COR-L47 (cell line): Measurements from ENCODE around the gene CAPN1.
"Not testable (repeated sequence)": the region's sequence is repeated elsewhere in the genome, so short reads cannot be mapped to it uniquely, and the experiment has no call there.

ENCODE experiments used
- DNase-seq: peaks from one replicate; lab custom pipeline; 2025; lab: John Stamatoyannopoulos, UW

The CAPN1 gene

DNA sequence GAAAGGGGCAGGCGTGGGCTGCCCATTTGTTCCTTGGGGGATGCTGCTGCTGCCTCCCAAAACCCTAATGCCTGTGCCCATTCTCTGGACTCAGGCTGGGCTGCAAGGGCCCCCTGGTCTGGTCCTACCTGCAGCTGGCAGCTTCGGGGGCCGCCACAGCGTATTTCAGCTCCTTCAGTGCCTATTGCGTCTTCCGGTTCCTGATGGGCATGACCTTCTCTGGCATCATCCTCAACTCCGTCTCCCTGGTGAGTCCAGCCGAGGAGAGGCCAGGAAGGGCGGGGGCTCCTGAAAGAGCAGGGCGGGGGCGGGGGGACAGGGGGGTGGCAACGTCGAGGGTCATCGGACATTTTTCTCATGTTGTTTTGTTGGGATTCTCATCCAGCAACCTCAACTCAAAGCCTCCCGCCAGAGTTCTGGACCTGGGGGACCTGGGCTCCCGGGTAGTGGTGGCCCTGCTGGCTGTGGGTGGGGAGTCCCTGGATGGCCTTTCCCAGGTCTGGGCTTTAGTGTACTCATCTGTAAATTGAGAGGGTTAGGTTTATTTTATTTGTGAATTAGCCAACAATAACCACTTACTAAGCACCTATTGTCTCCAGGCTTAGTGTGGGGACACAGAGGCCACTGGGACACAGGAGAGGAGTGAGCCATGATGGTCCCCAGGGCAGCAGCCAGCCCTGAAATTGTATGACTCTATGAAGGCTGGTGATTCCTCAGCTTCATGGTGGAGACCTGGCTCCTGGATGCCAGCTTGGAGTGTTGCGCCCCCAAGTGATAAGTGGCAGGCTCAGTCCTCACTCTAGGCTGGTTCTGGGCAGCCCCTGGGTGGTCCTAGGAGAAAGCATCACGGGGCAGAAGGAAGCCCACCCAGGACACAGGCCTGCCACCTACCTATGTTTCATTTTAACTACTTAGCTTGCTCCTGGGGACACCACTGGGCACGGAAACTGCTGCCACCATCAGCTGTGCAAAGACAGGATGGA is 36.0 kb downstream of the CAPN1 start:
- DNase-seq: no peak

DNA sequence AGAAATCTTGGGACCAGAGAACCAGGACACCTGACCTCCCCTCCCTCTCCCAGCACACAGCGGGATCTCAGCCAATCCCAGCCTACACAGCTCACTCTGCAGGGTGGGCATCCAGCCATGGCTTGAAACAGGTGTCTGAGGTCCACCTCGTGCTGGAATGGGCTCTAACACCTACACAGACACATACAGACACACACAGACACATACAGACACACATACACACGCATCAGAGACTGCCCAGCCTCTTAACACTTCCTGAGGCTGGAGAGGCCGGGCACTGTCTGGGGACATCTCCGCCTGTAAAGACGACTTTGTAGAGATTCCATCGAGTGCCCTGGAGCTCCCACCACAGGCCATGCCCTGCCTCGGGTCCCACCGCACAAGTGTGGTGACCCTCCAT is 36.7 kb downstream of the CAPN1 start:
- DNase-seq: no peak

DNA sequence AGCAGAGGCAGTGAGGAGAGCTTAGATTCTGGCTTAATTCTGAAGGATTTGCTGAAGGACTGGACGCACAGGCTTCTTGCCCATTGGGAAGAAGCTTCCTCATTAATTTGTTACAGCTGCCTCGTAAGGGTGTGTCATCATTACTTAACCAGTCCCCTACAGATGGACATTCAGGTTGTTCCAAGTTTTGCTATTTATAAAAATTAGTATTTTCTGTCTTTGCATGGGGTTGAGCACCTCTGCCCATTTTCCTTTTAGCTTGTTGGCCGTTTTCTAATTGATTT is 38.1 kb downstream of the CAPN1 start:
- no peak for DNase-seq

DNA sequence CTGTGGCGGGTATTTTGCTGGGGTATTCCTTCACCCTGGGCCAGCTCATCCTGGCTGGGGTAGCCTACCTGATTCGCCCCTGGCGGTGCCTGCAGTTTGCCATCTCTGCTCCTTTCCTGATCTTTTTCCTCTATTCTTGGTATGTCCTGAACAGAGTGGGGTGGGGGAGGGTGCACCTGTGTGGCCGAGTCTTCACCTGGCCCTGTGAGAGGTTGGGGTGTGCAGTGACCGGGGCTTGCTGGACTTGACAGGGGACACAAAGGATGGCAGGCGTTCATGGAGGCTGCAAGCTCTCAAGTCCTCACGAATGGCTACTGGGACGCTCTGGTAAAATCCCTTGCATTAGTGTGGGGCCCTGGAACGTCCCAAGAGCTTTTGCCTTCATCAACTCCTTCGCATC is 39.3 kb downstream of the CAPN1 start:
- no peak for DNase-seq

DNA sequence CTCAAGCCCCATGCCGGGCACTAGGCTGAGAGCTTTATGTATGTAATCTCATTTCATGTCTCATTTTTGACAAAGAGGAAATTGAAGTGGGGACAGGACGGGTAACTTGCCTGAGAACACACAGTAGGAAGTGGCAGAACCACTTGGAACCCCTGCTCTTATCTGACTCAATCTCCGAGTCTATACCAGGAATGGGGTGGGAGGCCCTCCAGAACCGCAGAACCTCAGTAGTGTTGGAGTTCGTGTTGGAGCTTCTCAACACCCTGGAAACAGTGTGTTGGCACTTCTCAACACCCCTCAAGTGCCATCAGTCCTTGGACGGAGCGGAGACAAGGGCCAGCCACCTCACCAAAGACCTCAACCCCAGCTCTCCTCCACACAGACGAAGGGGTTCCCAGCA is 41.3 kb downstream of the CAPN1 start:
- DNase-seq: no peak

DNA sequence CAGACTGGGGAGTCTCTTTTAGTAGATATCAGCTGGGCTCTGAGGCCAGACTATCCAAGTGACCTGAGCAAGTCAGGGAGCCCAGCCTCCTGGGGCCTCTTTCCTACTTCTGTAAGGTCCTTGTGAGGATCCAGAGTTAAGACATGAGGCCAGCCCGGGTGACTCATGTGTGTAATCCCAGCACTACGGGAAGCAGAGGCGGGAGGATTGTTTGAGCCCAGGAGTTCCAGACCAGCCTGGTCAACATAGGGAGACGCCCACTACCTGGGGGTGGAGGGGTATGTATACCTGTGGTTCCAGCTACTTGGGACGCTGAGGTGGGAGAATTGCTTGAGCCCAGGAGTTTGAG is 43.2 kb downstream of the CAPN1 start:
- DNase-seq: no peak

DNA sequence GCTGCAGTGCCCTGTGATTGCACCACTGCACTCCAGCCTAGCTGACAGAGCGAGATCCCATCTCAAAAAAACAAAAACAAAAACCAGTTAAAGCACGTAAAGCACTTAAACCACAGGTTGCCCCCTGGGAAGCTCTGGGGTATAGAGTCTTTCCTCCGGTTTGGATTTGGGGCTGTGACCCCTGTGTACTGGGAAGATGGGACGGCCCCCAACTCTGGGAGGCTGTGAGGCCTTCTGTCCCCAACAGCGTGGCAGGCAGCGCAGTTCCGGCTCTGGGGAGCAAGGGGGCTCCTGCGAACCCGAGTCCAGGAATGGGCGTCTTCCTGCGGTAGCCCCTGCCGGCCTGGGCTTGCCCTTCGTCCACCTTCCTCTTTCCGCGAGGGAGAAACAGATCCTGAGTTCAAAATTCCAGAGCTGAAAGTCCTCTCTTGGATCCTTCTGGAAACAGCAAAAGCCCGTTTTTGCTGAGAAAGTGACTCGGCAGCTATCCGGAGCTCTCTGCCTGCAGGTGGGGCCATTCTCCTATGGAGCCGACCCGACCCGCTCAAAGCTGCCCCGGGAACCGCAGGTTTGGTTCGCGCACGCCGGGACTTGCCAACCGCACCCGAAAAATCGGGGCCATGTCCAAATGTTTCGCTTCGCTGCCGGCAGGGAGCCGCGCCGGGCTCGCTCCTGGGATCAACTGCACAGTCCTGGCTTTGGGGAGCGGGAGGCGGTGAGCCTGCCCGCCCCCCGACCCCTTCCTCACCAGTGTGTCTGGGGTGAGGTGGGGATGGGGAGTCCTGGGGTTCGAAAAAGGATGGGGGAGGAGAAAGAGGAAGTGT is 43.8 kb downstream of the CAPN1 start:
- peak; percentile 11 for DNase-seq

DNA sequence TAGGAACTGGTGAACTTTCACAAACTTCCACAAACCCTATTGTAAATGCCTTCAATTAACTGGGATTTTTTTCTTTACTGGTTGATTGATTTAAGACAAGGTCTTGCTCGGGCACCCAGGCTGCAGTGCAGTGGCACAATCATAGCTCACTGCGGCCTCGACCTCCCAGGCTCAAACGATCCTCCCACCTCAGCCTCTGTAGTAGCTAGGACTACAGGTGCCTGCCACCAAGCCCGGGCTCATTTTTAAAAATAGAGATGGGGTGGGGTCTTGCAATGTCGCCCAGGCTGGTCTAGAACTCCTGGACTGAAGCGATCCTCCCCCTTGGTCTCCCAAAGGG is 44.3 kb downstream of the CAPN1 start:
- no peak for DNase-seq

DNA sequence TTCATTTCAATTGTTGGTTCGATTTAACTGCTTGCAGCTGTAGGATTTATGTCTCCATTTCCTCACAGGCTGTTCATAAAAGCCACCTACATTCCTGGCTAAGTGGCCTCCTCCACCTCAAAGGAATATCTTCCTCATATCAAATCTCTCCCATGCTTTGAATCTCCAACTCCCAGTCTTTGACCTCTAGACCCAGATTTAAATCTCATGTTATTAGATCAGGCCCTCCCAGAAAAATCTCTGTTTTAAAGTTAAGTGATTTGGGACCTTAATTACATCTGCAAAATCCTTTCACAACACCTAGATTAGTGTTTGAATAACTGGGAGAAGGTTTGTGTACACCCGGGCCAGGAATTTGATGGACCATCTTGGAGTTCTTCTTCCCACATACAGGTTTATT is 46.2 kb downstream of the CAPN1 start:
- DNase-seq: no peak

DNA sequence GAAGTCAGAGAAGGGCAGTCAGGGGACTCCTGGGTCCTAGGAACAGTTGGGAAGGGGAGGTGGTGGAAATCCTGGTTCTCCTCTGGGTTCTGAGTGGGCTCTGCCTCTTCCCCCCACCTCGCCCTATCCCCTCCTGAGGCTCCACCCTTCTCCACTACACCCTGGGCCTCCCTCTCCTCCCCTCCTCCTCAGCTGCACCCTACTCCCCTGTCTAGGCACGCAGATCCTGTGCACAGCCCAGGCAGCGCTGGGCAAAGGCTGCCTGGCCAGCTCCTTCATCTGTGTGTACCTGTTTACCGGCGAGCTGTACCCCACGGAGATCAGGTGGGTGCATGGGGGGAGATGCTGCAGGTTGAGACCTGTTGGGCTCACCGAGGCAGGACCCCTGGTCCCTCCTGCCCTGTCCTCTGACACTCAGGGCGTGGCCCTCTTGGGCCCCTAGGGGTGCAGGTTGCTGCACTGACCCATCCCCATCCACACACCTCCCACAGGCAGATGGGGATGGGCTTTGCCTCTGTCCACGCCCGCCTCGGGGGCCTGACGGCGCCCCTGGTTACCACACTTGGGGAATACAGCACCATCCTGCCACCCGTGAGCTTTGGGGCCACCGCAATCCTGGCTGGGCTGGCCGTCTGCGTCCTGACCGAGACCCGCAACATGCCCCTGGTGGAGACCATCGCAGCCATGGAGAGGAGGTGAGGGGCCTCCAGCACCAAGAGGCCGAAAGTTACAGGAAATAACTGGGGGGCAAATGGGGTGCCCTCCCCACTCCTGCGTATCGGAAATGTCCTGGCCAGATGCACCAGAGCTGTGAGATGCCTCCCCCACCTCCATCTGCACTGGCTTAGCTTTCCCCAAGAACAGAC is 54.7 kb downstream of the CAPN1 start:
- DNase-seq: no peak

DNA sequence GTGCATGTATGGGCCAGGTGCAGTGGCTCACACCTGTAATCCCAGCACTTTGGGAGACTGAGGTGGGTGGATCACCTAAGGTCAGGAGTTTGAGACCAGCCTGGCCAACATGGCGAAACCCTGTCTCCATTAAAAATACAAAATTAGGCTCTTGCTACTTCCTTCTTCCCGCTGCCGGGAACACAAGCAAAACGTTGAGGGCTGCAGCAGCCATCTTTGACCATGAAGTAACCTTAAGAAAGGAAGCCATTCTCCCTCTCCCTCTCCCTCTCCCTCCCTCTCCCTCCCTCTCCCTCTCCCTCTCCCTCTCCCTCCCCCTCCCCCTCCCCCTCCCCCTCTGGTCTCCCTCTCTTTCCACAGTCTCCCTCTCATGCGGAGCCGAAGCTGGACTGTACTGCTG is 56.6 kb downstream of the CAPN1 start:
- DNase-seq: not testable (repeated sequence)

DNA sequence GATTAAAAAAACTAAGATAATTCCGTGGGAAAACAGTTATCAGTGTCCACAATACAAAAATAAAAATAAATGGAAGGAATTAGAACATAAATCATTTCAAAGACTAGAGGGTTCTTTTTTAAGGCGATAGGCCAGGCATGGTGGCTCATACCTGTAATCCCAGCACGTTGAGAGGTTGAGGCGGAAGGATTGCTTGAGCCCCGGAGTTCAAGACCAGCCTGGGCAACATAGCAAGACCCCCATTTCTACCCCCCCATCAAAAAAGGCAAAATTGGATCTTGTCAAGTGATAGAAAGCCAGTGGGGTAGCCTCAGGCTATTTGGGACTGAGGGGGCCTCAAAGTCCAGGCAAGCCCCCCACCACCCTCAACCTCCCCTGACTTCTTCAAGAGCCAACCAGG is 59.4 kb downstream of the CAPN1 start:
- no peak for DNase-seq

DNA sequence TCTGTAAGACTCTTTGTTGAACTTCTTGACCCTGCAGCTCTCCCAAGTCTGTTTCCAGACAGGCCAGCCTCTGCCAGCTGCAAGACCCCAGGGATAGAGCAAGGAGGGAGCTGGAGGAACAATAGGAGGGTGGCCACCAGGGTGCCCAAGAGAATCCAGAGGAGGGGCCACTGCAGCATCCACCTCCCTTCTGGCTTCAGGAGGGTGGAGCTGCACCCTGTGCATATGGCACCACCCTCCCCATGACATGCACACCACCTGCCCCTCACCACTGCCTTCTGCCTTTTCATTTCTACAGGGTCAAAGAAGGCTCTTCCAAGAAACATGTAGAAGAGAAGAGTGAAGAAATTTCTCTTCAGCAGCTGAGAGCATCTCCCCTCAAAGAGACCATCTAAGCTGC is 60.0 kb downstream of the CAPN1 start:
- DNase-seq: no peak

DNA sequence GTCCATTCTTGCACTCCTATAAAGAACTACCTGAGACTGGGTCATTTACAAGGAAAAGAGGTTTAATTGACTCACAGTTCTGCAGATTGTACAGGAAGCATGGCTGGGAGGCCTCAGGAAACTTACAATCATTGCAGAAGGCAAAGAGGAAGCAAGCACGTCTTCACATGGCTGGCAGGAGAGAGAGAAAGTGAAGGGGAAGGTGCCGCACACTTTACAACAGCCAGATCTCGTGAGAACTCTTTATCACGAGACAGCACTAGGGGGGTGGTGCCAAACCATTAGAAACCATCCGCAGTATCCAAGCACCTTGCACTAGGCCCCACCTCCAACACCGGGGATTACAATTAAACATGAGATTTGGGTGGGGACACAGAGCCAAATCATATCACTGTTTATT is 60.7 kb downstream of the CAPN1 start:
- DNase-seq: no peak

DNA sequence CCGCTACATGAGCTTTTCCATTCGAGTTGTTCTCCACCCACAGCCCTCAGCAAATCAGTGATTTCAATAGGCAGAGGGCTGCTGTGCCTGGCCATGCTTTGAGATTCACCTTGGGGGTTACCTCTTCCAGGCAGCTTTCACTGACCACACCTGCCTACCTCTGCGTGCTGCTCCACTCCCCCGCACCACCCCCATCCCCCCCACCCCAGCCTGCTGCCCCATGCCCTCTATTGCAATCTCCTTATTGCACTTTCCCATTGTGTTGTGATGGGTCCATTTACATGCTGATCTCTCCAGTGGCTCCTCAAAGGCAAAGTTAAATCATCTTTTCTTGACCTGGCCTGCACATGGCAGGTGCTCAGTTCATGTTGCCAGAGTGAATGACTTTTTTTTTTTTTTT is 62.1 kb downstream of the CAPN1 start:
- no peak for DNase-seq

DNA sequence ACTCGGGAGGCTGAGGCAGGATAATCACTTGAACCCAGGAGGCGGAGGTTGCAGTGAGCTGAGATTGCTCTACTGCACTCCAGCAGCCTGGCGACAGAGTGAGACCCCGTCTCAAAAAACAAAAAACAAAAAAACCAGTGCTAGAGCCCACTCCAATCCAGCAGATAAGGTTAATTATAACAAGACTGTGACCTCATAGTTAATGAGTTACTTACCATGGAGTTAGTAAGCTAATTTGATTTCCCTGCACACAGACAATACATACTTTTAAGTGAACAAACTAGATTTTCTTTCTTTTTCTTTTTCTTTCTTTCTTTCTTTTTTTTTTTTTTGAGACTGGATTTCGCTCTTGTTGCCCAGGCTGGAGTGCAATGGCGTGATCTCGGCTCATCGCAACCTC is 63.3 kb downstream of the CAPN1 start:
- not testable (repeated sequence) for DNase-seq

DNA sequence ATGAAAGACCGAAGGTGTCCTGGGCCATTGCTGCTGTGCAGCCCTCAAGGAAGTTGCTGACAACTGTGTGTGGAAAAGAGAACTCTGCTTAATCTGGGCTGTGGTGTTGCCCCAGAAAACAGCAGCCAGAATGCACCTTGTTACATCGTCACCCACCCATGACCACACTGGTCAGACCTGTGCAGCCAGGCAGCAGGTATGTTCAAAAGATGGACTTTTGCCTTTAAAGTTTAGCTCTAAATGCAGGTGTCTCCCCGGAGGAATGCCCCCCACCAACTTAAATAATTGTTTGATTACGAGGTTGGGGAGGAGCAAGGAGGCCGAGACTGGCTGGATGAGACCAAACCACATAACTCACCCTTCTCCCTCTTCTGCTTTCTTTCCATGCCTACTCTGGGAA is 64.8 kb downstream of the CAPN1 start:
- DNase-seq: no peak

DNA sequence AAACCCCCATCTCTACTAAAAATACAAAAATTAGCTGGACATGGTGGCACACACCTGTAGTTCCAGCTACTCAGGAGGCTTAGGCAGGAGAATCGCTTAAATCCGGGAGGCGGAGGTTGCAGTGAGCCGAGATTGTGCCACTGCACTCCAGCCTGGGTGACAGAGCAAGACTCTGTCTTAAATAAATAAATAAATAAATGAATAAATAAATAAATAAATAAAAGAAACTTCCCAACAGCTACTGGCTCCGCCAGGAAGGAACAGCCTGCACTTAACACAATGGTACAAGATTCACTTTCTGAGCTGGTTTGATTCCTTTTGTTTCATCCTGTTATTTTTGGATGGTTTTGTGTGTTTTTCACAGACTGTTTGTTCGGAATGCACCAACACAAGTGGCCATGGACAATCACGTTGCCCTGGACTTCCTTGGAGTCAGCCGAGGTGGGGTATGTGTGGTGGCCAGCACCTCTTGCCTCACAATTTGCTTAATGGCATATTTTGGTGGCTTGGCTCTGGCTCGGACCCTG is 66.5 kb downstream of the CAPN1 start:
- DNase-seq: not testable (repeated sequence)

DNA sequence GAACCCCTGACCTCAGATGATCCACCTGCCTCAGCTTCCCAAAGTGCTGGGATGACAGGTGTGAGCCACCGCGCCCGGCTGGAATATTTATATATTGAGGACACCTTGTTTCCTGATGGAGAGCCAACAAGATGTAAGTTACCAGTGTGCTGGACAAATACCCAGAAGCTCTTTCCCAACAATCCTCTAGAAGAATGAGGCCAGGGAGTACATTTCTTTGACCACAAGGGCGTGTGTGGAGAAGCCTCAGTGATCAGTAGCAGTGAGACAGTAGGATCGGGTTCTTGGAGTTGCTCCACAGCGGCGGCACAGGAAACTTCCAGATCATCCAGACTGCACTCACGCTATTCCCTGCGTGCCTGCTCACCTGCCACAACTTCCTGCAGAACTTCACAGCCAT is 69.7 kb downstream of the CAPN1 start:
- no peak for DNase-seq

DNA sequence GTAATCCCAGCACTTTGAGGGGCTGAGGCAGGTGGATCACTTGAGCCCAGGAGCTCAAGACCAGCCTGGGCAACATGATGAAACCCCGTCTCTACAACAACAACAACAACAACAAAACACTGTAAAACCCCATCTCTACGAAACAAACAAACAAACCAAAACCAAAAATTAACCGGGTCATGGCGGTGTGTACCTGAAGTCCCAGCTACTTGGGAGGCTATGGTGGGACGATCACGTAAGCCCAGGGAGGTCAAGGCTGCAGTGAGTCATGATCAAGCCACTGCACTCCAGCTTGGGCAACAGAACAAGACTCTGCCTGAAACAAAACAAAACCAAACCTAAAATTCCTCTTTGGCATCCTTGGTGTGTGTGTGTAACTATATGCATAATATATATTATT is 73.0 kb downstream of the CAPN1 start:
- no peak for DNase-seq

DNA sequence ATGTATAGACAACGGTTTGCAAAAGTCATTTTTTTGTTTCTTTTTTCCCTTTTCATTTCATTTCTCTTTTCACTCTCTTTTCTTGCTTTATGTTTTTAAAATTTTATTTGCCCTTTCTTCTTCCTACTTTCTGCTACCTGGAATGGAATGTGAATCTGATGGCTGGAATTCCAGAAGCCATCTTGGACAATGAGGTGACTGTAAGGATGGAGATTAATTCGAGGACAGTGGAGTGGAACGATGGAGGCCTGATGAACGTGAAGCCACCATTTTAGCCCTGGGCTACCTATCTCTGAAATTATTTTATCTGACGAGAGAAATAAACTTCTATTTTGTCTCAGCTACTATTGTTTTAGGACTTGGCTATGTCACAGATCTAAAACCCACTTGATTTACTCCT is 77.3 kb downstream of the CAPN1 start:
- no peak for DNase-seq

DNA sequence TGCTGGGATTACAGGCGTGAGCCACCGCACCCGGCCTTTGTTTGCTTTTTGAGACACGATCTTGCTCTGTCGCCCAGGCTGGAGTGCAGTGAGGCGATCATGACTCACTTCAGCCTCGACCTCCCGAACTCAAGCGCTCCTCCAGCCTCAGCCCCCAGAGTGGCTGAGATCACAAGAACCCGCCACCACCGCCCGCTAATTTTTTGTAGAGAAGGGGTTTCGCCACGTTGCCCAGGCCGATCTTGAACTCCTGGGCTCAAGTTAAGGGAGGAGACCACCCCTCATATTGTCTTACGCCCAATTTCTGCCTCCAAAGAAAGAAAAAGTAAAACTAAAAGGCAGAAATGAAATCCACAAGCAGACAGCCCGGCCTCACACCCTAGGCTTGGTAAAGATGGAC is 78.6 kb downstream of the CAPN1 start:
- no peak for DNase-seq
